Effector CD8-positive, alpha-beta T cell (primary cell): ENCODE measurements around the gene PFKL.

Experiments
- DNase-seq: peaks from one replicate; lab custom pipeline; 2025; lab: John Stamatoyannopoulos, UW

The PFKL gene

GRCh38 chr21:44363278-44363677 is 63.4 kb downstream of the PFKL start:
- DNase-seq: no peak

DNA sequence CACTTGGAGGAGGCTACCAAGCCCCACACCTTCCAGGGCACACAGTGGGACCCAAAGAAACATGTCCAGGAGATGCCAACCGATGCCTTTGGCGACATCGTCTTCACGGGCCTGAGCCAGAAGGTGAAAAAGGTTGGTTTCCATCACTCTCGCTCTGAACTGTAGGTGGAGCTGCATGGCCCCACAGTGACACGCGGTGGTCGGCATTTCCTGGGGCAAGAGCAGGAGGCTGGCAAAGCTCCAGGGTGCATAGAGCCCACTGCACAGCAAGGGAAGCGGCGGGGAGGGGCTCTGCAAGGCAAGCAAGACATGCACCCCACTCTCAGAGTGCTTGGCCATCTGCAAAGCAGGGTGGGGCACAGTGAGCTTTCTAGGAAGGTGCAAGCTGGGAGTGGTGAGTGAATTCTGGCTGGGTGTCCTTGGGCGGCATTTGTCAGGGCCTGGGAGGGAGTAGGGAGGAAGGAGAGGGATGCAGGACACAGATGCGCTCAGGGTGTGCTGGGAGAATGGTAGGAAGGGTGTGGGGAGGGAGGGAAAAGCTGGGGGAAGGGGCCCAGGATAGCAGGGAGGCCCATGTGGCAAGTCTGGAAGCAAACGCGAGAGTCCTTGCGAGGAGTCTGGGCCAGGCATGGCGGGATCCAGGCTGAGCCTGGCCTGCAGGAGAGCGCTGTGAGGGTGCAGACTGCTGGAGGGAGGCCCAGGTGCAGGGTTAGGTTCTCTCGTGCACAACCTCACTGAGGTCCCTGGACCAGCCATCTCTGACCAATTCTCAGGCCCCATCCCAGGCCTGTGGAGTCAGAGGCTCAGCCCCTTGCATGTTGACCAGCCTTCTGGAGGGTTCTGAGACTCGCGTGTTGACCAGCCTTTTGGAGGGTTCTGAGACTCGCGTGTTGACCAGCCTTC is 64.5 kb downstream of the PFKL start:
- no peak for DNase-seq

DNA sequence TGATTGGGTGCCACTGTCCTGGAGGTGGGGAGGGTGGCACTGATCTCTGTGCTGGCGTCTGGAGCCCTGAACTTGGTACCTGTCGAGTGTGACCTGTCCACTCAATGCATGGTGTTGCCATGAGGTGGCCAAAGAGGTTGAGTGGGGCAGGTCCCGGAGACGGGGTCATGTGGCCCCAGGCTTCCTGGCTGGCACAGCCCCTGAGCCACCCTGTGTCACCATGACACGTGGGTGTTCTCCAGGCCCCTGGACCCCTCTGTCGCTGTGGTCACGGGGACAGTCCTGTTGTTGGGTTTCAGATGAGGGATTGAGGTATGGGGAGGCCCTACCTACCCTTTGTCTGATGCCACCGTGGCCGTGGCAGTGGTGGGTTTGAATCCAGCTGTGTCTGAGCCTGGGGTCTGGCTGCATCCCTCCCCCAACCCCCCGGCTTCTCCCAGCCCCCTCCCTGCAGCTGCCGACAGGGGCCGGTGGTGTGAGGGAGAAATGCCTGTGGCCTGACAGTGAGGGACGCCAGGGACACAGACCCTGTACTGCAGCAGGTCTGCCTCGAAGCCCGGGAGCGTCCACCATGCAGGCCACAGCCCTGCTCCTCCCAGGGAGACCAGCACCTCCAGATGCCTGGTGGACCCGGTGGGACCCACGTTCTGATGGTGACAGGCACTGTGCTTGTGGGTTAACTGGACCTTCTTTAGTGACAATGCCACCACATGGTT is 65.6 kb downstream of the PFKL start:
- no peak for DNase-seq

DNA sequence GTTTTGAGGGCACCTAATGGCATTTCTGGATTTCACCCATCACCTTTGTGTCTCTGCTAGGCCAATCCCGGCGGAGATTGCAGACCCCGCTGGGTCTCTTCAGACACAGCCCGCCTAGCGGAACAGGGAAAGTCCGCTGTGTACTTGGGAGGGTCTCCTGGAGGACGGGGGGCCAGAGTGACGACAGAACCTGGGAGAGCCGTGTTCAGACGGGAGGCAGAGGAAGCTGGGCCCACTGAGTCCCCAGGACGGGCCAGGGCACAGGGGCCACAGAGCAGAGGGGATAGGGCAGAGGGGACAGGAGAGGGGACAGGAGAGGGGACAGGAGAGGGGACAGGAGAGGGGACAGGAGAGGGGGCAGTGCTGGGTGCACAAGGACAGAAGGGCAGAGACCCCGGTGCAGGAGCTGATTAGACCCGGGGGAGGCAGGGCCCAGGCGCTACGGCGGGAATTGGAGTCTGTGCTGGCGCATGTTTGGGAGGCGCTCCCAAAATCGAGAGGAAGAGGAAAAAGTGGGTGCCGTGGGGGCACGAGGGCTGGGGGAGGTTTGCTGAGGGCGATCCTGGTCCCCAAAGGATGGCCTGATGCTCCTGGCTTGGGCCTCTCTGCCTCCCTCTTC is 66.2 kb downstream of the PFKL start:
- DNase-seq: no peak

DNA sequence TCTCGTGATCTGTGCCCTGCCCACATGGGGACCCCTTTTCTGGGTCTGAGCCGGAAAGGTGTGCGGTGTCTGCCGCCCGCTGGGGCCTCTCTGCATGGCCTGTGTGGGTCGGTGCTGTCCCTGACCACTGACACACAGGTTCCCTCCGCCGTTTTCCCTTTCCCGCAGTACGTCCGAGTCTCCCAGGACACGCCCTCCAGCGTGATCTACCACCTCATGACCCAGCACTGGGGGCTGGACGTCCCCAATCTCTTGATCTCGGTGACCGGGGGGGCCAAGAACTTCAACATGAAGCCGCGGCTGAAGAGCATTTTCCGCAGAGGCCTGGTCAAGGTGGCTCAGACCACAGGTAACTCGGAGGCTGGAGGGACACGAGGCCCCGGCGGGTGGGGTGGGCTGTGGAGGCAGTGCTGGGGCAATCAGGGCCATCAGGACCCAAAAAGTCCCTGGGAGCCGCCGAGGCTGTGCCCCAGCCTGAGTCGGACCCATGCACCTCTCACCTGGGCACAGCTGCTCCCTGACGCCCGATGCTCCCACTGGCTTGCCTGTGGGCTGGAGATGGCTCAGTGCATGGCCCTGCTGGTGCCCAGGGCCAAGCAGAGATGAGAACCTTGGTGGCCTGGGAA is 66.8 kb downstream of the PFKL start:
- no peak for DNase-seq

DNA sequence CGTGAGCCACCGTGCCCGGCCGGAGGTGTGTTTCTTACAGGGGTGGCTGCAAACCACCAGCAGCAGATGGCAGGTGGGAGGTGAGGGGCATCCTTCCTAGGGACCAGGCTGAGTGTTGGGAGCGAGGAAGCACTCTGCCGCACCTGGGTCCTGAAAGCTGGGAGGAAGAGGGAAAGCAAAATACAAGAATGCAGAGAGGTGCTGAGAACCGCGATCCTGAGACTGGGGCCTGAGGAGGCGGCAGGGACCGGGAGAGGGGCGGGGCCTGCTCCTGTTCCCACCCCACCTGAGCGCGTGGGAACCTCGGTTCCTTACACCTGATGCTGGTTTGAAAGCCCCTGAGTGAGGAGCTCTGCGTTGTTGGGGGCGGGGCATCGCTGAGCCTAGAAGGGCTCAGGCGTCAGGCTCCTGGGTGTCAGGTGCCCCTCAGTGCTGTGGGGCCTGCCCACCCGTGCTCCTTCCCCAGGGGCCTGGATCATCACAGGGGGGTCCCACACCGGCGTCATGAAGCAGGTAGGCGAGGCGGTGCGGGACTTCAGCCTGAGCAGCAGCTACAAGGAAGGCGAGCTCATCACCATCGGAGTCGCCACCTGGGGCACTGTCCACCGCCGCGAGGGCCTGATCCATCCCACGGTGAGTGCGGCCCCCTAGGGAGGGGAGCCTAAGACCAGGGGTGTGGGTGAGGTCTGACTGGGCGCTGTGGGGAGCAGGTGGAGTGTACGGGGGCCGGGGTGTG is 69.0 kb downstream of the PFKL start:
- no peak for DNase-seq

DNA sequence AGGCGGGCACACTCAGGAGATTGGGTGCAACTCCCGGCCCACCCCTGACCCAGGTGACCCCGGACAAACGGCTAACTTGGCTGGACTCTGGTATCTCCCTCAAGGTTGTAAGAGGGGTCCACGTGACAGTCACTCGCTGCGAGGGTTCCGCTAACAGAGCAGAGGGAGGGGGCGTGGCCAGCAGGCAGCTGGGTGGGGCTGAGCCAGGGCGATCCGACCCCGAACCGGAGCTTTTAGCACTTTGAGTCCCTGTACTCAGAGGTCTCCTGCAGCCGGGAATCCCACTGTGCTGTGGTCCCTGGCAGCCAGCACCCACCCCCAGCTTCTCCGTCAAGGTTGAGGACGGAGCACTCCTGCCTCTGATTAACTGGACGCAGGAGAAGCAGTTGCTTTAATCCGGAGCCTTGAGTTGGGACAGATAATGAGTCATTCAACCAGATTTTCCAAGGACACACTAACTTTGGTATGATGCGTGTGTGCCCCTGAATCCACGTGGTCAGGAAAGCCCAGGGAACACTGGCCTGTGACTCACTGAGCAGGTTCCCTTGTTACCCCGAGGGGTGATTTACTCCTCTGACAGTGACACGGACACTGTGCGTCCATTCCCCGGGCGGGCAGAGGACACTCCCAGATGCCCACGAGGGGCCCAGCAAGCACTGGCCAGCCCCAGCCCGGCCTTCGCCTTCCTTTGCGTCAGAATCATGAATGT is 70.3 kb downstream of the PFKL start:
- DNase-seq: no peak

GRCh38 chr21:44370786-44371410 is 71.0 kb downstream of the PFKL start:
- no peak for DNase-seq

GRCh38 chr21:44371596-44371995 is 71.7 kb downstream of the PFKL start:
- DNase-seq: no peak

DNA sequence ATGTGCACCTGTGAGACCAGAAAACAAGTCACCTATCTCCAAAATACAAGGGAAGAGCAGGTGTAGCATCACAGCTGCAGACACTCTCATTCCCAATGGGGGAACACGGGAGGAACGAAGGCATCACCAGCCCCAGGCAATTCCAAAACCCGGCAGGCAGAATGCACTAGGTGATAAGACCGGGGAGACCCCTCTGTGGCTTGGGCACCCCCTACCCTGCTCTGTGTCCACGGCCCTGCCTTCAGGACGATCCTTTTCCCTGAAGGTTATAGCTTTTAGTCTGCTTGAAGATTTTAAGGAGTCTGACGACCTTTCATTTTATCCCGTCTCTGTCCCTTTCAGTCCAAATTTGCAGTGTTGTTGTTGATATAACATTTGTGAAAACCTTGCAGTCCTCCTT is 72.8 kb downstream of the PFKL start:
- no peak for DNase-seq

- DNase-seq: no peak
Observed at GRCh38 chr21:44374601-44375280, 74.9 kb downstream of the PFKL start.

DNA sequence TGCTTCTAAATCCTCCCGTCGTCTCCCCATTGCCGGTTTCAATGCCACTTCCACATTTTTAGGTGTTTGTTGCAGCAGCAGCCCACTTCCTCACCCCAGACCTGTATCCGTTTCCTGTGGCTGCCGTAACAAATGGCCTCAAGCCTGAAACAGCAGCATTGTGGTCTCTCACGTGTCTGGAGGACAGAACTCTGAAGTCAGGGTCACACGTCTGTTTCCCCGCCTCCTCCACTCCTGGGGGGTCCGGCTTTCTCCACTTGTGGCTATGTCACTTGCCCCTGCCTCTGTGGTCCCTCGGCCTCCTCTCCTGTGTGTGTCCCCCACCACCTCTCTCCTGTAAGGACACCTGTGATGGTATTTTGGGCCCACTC is 75.4 kb downstream of the PFKL start:
- no peak for DNase-seq

DNA sequence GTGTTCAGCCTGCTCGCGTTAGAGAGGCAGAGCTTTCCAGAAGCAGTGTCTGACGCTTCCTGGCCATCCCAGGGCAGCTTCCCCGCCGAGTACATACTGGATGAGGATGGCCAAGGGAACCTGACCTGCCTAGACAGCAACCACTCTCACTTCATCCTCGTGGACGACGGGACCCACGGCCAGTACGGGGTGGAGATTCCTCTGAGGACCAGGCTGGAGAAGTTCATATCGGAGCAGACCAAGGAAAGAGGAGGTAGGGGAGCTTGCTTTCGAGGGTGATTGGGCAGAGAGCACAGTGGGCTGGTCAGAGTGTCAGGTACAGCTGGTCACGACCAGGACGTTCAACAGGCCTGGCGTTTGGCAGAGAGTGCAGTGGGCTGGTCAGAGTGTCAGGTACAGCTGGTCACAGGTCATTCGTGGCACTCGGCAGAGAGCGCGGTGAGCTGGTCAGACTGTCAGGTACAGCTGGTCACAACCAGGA is 75.9 kb downstream of the PFKL start:
- no peak for DNase-seq

DNA sequence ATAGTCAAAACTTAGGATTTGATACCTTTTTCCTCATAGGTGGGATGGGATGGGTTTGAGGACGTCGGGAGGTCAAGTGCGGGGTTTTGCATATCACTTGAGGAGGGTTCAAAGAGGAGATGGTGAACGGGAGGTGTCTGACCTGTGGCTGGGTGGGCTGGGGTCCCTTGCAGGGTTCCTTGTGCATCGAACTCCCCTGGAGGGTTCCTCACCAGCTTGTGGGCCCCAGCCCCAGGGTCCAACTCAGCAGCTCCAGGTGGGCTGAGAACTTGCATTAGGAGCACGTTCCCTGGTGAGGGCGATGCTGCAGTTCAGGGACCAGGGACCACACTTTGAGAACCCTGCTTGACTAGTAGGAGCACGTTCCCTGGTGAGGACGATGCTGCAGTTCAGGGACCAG is 76.8 kb downstream of the PFKL start:
- no peak for DNase-seq
